Left kidney (tissue), 2 donors: Measurements from ENCODE around the gene NUAK1. TPM values are rescaled to one million over a fixed set of nuclear protein-coding genes. Genes with fewer than 3 reads are reported as not detected.

Experiments used
- DNase-seq: peaks from one replicate; pipeline ENCODE4 v3.0.0-alpha.2; 2013
- polyA plus RNA-seq: library from polyadenylated mRNA; unstranded; fragments of 120-200 nt; gene quantifications from one replicate; pipeline ENCODE4 v1.2.1, GENCODE V29; 2013; ENCODE audit not compliant: insufficient read length

Gene NUAK1
- polyA plus RNA-seq, 1 donor, result 9.9 TPM

- DNase-seq, result no peak
Measured at GRCh38 chr12:106112145-106112821, 26.5 kb downstream of the NUAK1 start.

- no peak for DNase-seq
Measured at GRCh38 chr12:106110626-106111300, 28.0 kb downstream of the NUAK1 start.

GRCh38 chr12:106109168-106109910, 29.4 kb downstream of the NUAK1 start:
- no peak for DNase-seq

GRCh38 chr12:106108185-106108835, 30.4 kb downstream of the NUAK1 start:
- DNase-seq, result no peak

- no peak for DNase-seq
Measured at GRCh38 chr12:106107566-106107965, 31.2 kb downstream of the NUAK1 start.

- no peak for DNase-seq
Measured at GRCh38 chr12:106106892-106107291, 31.9 kb downstream of the NUAK1 start.

GRCh38 chr12:106106061-106106566, 32.6 kb downstream of the NUAK1 start:
- DNase-seq, result no peak

GRCh38 chr12:106101803-106102202, 37.0 kb downstream of the NUAK1 start:
- no peak for DNase-seq

GRCh38 chr12:106098691-106099200, 40.0 kb downstream of the NUAK1 start:
- no peak for DNase-seq

- DNase-seq, result no peak
Measured at GRCh38 chr12:106097011-106097410, 41.7 kb downstream of the NUAK1 start.

- peak; percentile 60 for DNase-seq
Measured at GRCh38 chr12:106096376-106096775, 42.4 kb downstream of the NUAK1 start.

- no peak for DNase-seq
Measured at GRCh38 chr12:106094304-106094703, 44.5 kb downstream of the NUAK1 start.

- no peak for DNase-seq
Measured at GRCh38 chr12:106093246-106093645, 45.5 kb downstream of the NUAK1 start.

GRCh38 chr12:106091446-106091820, 47.3 kb downstream of the NUAK1 start:
- no peak for DNase-seq

GRCh38 chr12:106090591-106091445, 47.9 kb downstream of the NUAK1 start:
- no peak for DNase-seq

- no peak for DNase-seq
Measured at GRCh38 chr12:106089935-106090334, 48.8 kb downstream of the NUAK1 start.

- no peak for DNase-seq
Measured at GRCh38 chr12:106088811-106089485, 49.8 kb downstream of the NUAK1 start.

- no peak for DNase-seq
Measured at GRCh38 chr12:106088246-106088808, 50.4 kb downstream of the NUAK1 start.

- DNase-seq, result no peak
Measured at GRCh38 chr12:106086696-106087095, 52.1 kb downstream of the NUAK1 start.

GRCh38 chr12:106085213-106085612, 53.5 kb downstream of the NUAK1 start:
- DNase-seq, result no peak
